Ectodermal cell (in vitro differentiated cells): Measurements from ENCODE around the gene RSAD2.

Experiments
- H3K27ac ChIP-seq: 2 replicates; pipeline ENCODE4 v1.7.0; 2013; ENCODE audit warnings: mild to moderate bottlenecking, low read depth, low read length; ENCODE audit not compliant: insufficient read depth, poor library complexity, severe bottlenecking
- H3K27me3 ChIP-seq: 2 replicates; pipeline ENCODE4 v1.7.0; 2013; ENCODE audit warnings: mild to moderate bottlenecking, low read length; ENCODE audit not compliant: insufficient read depth, control insufficient read depth, poor library complexity, severe bottlenecking
- H3K36me3 ChIP-seq: one replicate; pipeline ENCODE4 v1.7.0; 2013; ENCODE audit warnings: low read length; ENCODE audit not compliant: control insufficient read depth, insufficient read depth
- H3K4me1 ChIP-seq: one replicate; pipeline ENCODE4 v1.7.0; 2013; ENCODE audit warnings: low read length; ENCODE audit not compliant: control insufficient read depth, insufficient read depth
- H3K4me3 ChIP-seq: 2 replicates; pipeline ENCODE4 v1.7.0; 2013; ENCODE audit warnings: low read depth, low read length, control low read depth; ENCODE audit not compliant: insufficient read depth
- H3K9me3 ChIP-seq: 2 replicates; pipeline ENCODE4 v1.7.0; 2013; ENCODE audit warnings: mild to moderate bottlenecking, low read length, moderate library complexity; ENCODE audit not compliant: control insufficient read depth
- WGBS, 2 experiments: methylation state at CpG; one replicate each; pipeline ENCODE4 v1.1.7; 2013; ENCODE audit warnings: missing lambda C conversion rate in 2 of 2; 5-methylcytosine and 5-hydroxymethylcytosine counted together

Gene RSAD2

GRCh38 chr2:6924101-6924923 is 46.7 kb downstream of the RSAD2 start:
- H3K4me3 ChIP-seq = no peak overlapping the region
- no peaks in the 10 kb centered on the region for H3K27me3 ChIP-seq
- no peaks in the 10 kb centered on the region for H3K36me3 ChIP-seq
- no peaks in the 10 kb centered on the region for H3K9me3 ChIP-seq
- peaks cover 5% of the 10 kb centered on the region for H3K4me1 ChIP-seq
- no peak overlapping the region for H3K27ac ChIP-seq
- 93 to 94% methylated on average over 19 of the region's 19 CpGs for WGBS, 2 experiments

DNA sequence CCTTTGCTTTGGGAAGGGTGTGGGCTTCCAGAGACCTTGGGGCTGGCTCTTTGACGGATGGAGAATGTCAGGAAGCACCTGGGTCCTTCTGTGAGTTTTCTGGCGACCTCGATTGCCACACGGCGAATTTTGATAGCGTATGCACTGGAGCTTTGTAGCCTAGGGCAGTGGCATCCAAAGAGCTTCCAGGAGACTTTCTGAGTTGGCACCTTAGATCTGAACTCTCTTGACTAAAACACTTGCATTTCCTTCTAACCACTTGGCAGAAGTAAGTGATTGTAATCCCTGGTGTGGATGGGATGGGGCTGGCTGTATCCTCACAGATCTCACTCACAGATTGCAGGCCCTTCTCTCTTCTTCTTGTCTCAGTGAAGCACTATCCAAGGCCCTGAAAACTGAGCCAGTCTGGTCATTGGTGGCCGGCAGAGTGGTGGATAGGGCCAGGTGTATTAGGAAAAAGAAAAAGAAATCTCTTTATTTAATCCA is 47.4 kb downstream of the RSAD2 start:
- Histone ChIP-seq H3K4me3 (no peak overlapping the region), H3K27me3 (no peaks in the 10 kb centered on the region), H3K27ac (no peak overlapping the region)

GRCh38 chr2:6926071-6926732 is 48.6 kb downstream of the RSAD2 start:
- Histone ChIP-seq H3K27ac (no peak overlapping the region), H3K36me3 (no peaks in the 10 kb centered on the region), H3K9me3 (no peaks in the 10 kb centered on the region), H3K4me3 (no peak overlapping the region), H3K4me1 (no peaks in the 10 kb centered on the region), H3K27me3 (no peaks in the 10 kb centered on the region)
- WGBS, 2 experiments = 92 to 93% methylated on average over 13 to 14 of the region's 14 CpGs

More for the DNA sequence above, 47.4 kb downstream of the RSAD2 start:
- WGBS, 2 experiments = 94 to 95% methylated on average over 6 to 7 of the region's 7 CpGs
- Histone ChIP-seq H3K4me1 (peaks cover 5% of the 10 kb centered on the region), H3K9me3 (no peaks in the 10 kb centered on the region), H3K36me3 (no peaks in the 10 kb centered on the region)

DNA sequence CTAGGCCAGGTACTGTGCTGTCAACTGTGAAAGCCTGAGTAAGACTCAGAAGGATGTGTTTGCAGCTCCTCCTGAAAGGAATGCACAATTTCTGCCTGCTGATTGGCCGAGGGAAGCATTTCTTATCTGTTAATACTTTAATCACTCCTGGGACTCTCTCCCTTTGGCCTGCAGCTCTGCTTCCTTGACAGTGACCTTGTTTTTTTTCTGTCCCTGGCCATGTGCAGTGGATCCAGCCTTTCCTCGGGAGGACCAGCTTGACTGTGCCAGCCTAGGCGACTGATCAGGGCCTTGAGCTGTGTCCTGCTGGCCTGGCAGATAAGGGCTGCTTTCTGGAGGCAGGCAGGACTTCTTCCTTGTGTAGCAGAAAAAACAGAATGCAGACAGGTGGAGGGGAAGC is 49.6 kb downstream of the RSAD2 start:
- Histone ChIP-seq H3K4me3 (no peak overlapping the region), H3K36me3 (no peaks in the 10 kb centered on the region), H3K4me1 (no peaks in the 10 kb centered on the region), H3K27ac (no peak overlapping the region), H3K27me3 (no peaks in the 10 kb centered on the region), H3K9me3 (no peaks in the 10 kb centered on the region)
- 78 to 86% methylated on average over 3 of the region's 3 CpGs for WGBS, 2 experiments

DNA sequence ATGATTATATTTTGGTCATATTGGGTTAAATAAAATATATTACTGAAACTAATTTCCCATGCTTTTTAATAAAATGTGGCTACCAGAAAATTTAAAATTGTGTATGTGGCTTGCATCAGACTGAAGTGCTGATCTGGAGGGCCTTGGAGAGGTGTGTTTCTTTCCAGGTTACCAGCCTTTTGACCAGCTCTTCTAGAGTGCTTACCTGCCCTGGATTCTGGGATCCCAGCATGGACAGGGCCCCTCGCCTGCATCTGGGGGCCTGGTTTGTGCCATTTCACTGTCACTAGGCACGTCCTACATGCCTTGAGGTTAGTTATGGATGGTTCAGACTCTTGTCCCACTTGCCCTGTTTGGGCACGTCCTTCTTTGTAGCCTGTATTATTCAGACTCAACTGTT is 50.2 kb downstream of the RSAD2 start:
- 92 to 96% methylated on average over 3 of the region's 3 CpGs for WGBS, 2 experiments
- Histone ChIP-seq H3K36me3 (no peaks in the 10 kb centered on the region), H3K9me3 (no peaks in the 10 kb centered on the region), H3K27me3 (no peaks in the 10 kb centered on the region), H3K4me1 (no peaks in the 10 kb centered on the region), H3K4me3 (no peak overlapping the region), H3K27ac (no peak overlapping the region)

- WGBS, 2 experiments = 86 to 87% methylated on average over 9 of the region's 9 CpGs
- no peaks in the 10 kb centered on the region for H3K4me1 ChIP-seq
- H3K36me3 ChIP-seq = no peaks in the 10 kb centered on the region
These were observed 50.9 kb downstream of the RSAD2 start for GRCh38 chr2:6928452-6928851.

GRCh38 chr2:6929196-6929819 is 51.7 kb downstream of the RSAD2 start:
- H3K27ac ChIP-seq = no peak overlapping the region
- 95 to 100% methylated on average over 1 to 5 of the region's 6 CpGs for WGBS, 2 experiments

More at GRCh38 chr2:6928452-6928851, 50.9 kb downstream of the RSAD2 start:
- Histone ChIP-seq H3K27me3 (no peaks in the 10 kb centered on the region), H3K4me3 (no peak overlapping the region), H3K27ac (no peak overlapping the region), H3K9me3 (no peaks in the 10 kb centered on the region)

GRCh38 chr2:6930923-6931647 is 53.5 kb downstream of the RSAD2 start:
- Histone ChIP-seq H3K27ac (no peak overlapping the region), H3K4me3 (no peak overlapping the region), H3K4me1 (no peaks in the 10 kb centered on the region), H3K27me3 (no peaks in the 10 kb centered on the region), H3K36me3 (no peaks in the 10 kb centered on the region), H3K9me3 (no peaks in the 10 kb centered on the region)
- WGBS, 2 experiments = 70 to 77% methylated on average over 4 of the region's 4 CpGs

More at GRCh38 chr2:6929196-6929819, 51.7 kb downstream of the RSAD2 start:
- Histone ChIP-seq H3K27me3 (no peaks in the 10 kb centered on the region), H3K4me1 (no peaks in the 10 kb centered on the region), H3K9me3 (no peaks in the 10 kb centered on the region), H3K4me3 (no peak overlapping the region), H3K36me3 (no peaks in the 10 kb centered on the region)

DNA sequence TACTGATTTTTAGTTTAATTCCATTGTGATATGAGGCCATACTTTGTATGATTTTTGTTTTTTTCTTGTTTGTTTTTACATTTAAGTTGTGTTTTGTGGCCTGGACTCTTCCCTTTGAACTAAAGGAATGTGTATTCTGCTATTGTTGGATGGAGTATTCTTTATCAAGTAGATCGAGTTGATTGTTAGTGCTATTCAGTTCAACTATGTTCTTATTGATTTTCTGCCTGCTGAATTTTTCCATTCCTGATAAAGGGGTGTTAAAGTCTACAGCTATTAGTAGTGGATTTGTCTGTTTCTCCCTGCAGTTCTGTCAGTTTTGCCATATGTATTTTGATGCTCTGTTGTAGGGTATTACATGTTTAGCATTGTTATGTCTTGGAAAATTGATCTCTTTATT is 54.2 kb downstream of the RSAD2 start:
- WGBS, 2 experiments = 74 to 80% methylated on average over 1 of the region's 1 CpG
- H3K4me1 ChIP-seq = no peaks in the 10 kb centered on the region

More for the DNA sequence above, 54.2 kb downstream of the RSAD2 start:
- H3K36me3 ChIP-seq = no peaks in the 10 kb centered on the region
- H3K27me3 ChIP-seq = no peaks in the 10 kb centered on the region
- no peaks in the 10 kb centered on the region for H3K9me3 ChIP-seq
- H3K27ac ChIP-seq = no peak overlapping the region
- no peak overlapping the region for H3K4me3 ChIP-seq
